Ovary (tissue), 9 donors: ENCODE results near the gene BST2. TPM values are rescaled to one million over a fixed set of nuclear protein-coding genes. Genes with fewer than 3 reads are reported as not detected.

ENCODE experiments used
- DNase-seq, 5 donors: peaks; one replicate each; pipeline ENCODE4 v3.0.0-alpha.2; 2019 to 2020
- H3K27ac ChIP-seq, 2 donors: fragments of 200-600 bp; one replicate each; pipeline versions ENCODE4 v1.5.1 to v1.8.0; 2019 to 2022
- H3K27me3 ChIP-seq: fragments of 200-600 bp; one replicate; pipeline ENCODE4 v1.8.0; 2022
- H3K36me3 ChIP-seq: fragments of 200-600 bp; sonication (generic); one replicate; pipeline ENCODE4 v1.5.1; 2019
- H3K4me1 ChIP-seq: one replicate; pipeline ENCODE4 v1.8.1; 2013; ENCODE audit warnings: mild to moderate bottlenecking, moderate library complexity; ENCODE audit not compliant: insufficient read depth
- H3K4me3 ChIP-seq: fragments of 200-600 bp; sonication (generic); one replicate; pipeline ENCODE4 v1.5.1; 2017
- H3K9me3 ChIP-seq, 2 donors: fragments of 200-600 bp in 1 of 2; sonication (generic) in 1 of 2; one replicate each; pipeline versions ENCODE4 v1.5.1 to v1.8.1; 2013 to 2019; ENCODE audit warnings: mild to moderate bottlenecking in 1 of 2, moderate library complexity in 1 of 2
- CTCF ChIP-seq, 3 donors: fragments of 450-650 bp in 2 of 3; fragments of 200-600 bp in 1 of 3; IDR thresholded peaks; one replicate each; pipeline versions ENCODE4 v1.5.1 to v1.8.0; 2016 to 2022; ENCODE audit warnings: antibody characterized with exemption in 3 of 3, mild to moderate bottlenecking in 1 of 3
- EP300 ChIP-seq: sonication (generic); formaldehyde crosslinking; IDR thresholded peaks from one replicate; pipeline ENCODE4 v1.6.1; 2017; ENCODE audit warnings: antibody characterized with exemption
- POLR2A ChIP-seq: fragments of 450-650 bp; IDR thresholded peaks from one replicate; pipeline ENCODE4 v1.6.1; 2017; ENCODE audit warnings: antibody characterized with exemption, mild to moderate bottlenecking, moderate library complexity
- WGBS, 3 donors: extraction: QIAGEN DNeasy Blood & Tissue Kit in 1 of 3; methylation state at CpG; one replicate each; pipeline versions ENCODE4 v1.1.5 to v1.1.7; 2013 to 2017; 5-methylcytosine and 5-hydroxymethylcytosine counted together
- intact Hi-C, 4 donors: fragments of 100-400 bp; cut with DNase I; formaldehyde crosslinking; loops; one replicate each; pipeline versions ENCODE4 v1.11.0 to v1.15.1; 2022 to 2023
- polyA plus RNA-seq, 2 donors: library from polyadenylated mRNA; stranded (reverse); fragments of 200-250 nt in 1 of 2; fragments of 350-450 nt in 1 of 2; fragmentation: Illumina TruSeq in 1 of 2; extraction: RNeasy Lipid Tissue Mini Kit (QIAGEN cat#74804) in 1 of 2; gene quantifications; one replicate each; pipeline ENCODE4 v1.2.3, GENCODE V29; 2013 to 2014
- total RNA-seq, 7 donors: library from RNA; depleted of rRNA in 2 of 7; stranded (reverse); fragments of >200 nt in 2 of 7; fragmentation: NEBNext Ultra II Directional in 3 of 7; extraction: Animal tissue kit (Norgen Biotek cat#: 25700) in 3 of 7; gene quantifications; one replicate each; pipeline versions ENCODE4 v1.1.0 to v1.2.4, GENCODE V29; 2016 to 2023
- donor health status: DM: no; HTN: no; CAD: no; lungs with moderate emphysema.
- donor health status: DM: no; HTN: no; CAD: no.
- donor health status: Bipolar disorder and iron deficiency.
- donor health status: DM: yes; HTN: yes; CAD: no.
- donor health status: DM: no; HTN: no; CAD: no.
- donor health status: DM: yes; HTN: yes; CAD: no.

The BST2 gene
- total and polyA plus RNA-seq, 9 donors, result 207 to 760 (median 557) TPM

- no peak overlapping the region for H3K27ac ChIP-seq
- intact Hi-C loops, result no loop called here
- 53 to 57% (median 55%) methylated on average over 8 of the region's 8 CpGs for WGBS, 3 donors
Measured at GRCh38 chr19:17450264-17451075, 45.0 kb upstream of the BST2 start.

GRCh38 chr19:17448131-17448967 lies 42.9 kb upstream of the BST2 start, which contains the start of gene TMEM221:
TMEM221 (minus strand) TSS chr19:17448668; CDS start chr19:17448462, 206 bp downstream.
- peak within 1 kb of the TSS in 1 of 2 donors; percentile 28 for H3K27ac ChIP-seq
- WGBS, 3 donors, result 0 to 1% (median 1%) methylated on average over 53 to 81 of the region's 81 CpGs
- no peaks in the 10 kb centered on the region for H3K9me3 ChIP-seq
- no peaks in the 10 kb centered on the region for H3K36me3 ChIP-seq
- DNase-seq, result peak; percentile 71 to 82 (median 78)
- intact Hi-C loops, result no loop called here
- peaks cover 2% of the 10 kb centered on the region for H3K4me1 ChIP-seq
- H3K4me3 ChIP-seq, result peak within 1 kb of the TSS; percentile 52
- no peaks in the 10 kb centered on the region for H3K27me3 ChIP-seq
- no peak for TF ChIP-seq POLR2A
- TF ChIP-seq EP300, result no peak
- TF ChIP-seq CTCF (IDR thresholded peaks at IDR 0.05), result peak; percentile 49 to 58 (median 53)

More at GRCh38 chr19:17450264-17451075, 45.0 kb upstream of the BST2 start:
- Histone ChIP-seq H3K4me3 (no peak overlapping the region), H3K9me3 (no peaks in the 10 kb centered on the region), H3K36me3 (no peaks in the 10 kb centered on the region), H3K4me1 (peaks cover 4% of the 10 kb centered on the region), H3K27me3 (no peaks in the 10 kb centered on the region)
- no peak for DNase-seq
- TF ChIP-seq CTCF (IDR thresholded peaks at IDR 0.05) (no peak), EP300 (no peak), POLR2A (no peak)

GRCh38 chr19:17447704-17448130 lies 42.3 kb upstream of the BST2 start:
- no peak for TF ChIP-seq POLR2A
- no peak for TF ChIP-seq CTCF (IDR thresholded peaks at IDR 0.05)
- TF ChIP-seq EP300, result no peak
- H3K27me3 ChIP-seq, result no peaks in the 10 kb centered on the region
- no peaks in the 10 kb centered on the region for H3K9me3 ChIP-seq
- H3K4me1 ChIP-seq, result peaks cover 2% of the 10 kb centered on the region
- H3K36me3 ChIP-seq, result no peaks in the 10 kb centered on the region
- H3K27ac ChIP-seq, result peak overlapping the region in 1 of 2 donors; percentile 28
- H3K4me3 ChIP-seq, result peak overlapping the region; percentile 52
- DNase-seq, result no peak
- WGBS, 3 donors, result 30 to 38% (median 33%) methylated on average over 5 of the region's 5 CpGs
- intact Hi-C loops, result no loop called here

GRCh38 chr19:17445526-17446165 lies 40.2 kb upstream of the BST2 start:
- peaks cover 2% of the 10 kb centered on the region for H3K4me1 ChIP-seq
- TF ChIP-seq POLR2A (no peak), CTCF (IDR thresholded peaks at IDR 0.05) (no peak)
- no peaks in the 10 kb centered on the region for H3K9me3 ChIP-seq
- no peak overlapping the region for H3K27ac ChIP-seq
- no peaks in the 10 kb centered on the region for H3K36me3 ChIP-seq
- intact Hi-C loops, result no loop called here
- WGBS, 3 donors, result 94 to 97% (median 96%) methylated on average over 1 of the region's 1 CpG
- no peak overlapping the region for H3K4me3 ChIP-seq
- no peaks in the 10 kb centered on the region for H3K27me3 ChIP-seq
- DNase-seq, result no peak
